OCI-LY1 (cell line): ENCODE data around the gene LMO1.

Experiments
- EZH2 ChIP-seq: fragments of 200-600 bp; sonication (generic), shearing (Covaris generic); IDR thresholded peaks from 2 replicates; pipeline ENCODE4 v1.8.0; 2017; ENCODE audit warnings: borderline replicate concordance, mixed run types, mild to moderate bottlenecking, antibody characterized with exemption, low read length, moderate library complexity, mixed read lengths
- TF ChIP-seq, protein P1 (sequence below): fragments of 200-600 bp; sonication (generic), shearing (Covaris generic); IDR thresholded peaks from 2 replicates; pipeline ENCODE4 v1.5.1; 2017; ENCODE audit warnings: mild to moderate bottlenecking, antibody characterized with exemption, low read length, moderate library complexity, mixed read lengths

DNA sequence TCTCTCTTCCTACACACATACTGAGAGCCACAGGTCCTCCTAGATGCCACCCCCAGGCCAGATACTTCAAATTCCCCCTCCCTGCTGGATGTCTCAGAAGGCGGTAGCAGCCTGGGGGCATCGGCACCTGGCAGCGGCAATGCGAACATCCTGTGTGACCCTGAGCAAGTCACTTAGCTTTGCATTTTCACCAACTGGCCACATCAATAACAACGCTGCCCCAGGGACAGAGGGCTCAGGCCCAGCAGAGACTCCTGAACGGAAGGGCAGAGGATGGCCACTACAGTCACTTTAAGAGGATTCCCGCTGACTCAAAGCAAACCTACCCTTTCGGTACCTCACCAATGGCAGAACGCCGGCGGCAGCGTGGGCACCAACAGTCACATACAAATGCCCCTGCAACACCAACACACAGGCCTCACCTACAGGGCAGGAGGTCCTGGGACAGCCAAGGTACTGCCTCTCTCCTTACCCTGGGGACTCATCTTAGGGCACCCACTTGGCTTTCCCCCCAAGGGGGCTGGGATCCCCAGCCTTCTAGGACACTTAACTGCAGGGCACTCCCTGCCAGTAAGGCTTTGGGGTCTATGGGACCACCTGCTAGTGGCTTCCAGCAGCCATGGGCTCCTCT is 1.6 kb downstream of the LMO1 start:
- TF ChIP-seq, protein P1, sequence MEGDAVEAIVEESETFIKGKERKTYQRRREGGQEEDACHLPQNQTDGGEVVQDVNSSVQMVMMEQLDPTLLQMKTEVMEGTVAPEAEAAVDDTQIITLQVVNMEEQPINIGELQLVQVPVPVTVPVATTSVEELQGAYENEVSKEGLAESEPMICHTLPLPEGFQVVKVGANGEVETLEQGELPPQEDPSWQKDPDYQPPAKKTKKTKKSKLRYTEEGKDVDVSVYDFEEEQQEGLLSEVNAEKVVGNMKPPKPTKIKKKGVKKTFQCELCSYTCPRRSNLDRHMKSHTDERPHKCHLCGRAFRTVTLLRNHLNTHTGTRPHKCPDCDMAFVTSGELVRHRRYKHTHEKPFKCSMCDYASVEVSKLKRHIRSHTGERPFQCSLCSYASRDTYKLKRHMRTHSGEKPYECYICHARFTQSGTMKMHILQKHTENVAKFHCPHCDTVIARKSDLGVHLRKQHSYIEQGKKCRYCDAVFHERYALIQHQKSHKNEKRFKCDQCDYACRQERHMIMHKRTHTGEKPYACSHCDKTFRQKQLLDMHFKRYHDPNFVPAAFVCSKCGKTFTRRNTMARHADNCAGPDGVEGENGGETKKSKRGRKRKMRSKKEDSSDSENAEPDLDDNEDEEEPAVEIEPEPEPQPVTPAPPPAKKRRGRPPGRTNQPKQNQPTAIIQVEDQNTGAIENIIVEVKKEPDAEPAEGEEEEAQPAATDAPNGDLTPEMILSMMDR = no peak
- no peak for TF ChIP-seq EZH2
